Measurements from ENCODE around the gene LARP4B.
"Not testable (repeated sequence)": the region's sequence is repeated elsewhere in the genome, so short reads cannot be mapped to it uniquely, and the experiment has no call there.

The LARP4B gene

GRCh38 chr10:771647-772046, 159.9 kb downstream of the LARP4B start:
- POLR2A ChIA-PET = no interaction called here
- CTCF ChIA-PET = no interaction called here
- Histone ChIP-seq H3K4me3 (ENCODE audit: low read depth, low read length) (no peak overlapping the region), H3K36me3 (ENCODE audit: control insufficient read depth in 2 of 2, insufficient read depth in 1 of 2, low read length in 2 of 2) (no peaks in the 10 kb centered on the region), H3K27ac (ENCODE audit: extremely low read depth, low read depth, low read length) (no peak overlapping the region), H3K4me1 (ENCODE audit: control insufficient read depth, insufficient read depth, low read length) (no peaks in the 10 kb centered on the region), H3K9me3 (ENCODE audit: control insufficient read depth, insufficient read depth, low read depth, low read length) (no peaks in the 10 kb centered on the region)
- TF ChIP-seq FEZF1 (tag by site-specific recombination; IDR thresholded peaks at IDR 0.05) = no peak
- no peak for TF ChIP-seq ZNF148 (tag by site-specific recombination; IDR thresholded peaks at IDR 0.05; ENCODE audit: borderline replicate concordance)
- TF ChIP-seq ZBTB20 (tag by site-specific recombination; IDR thresholded peaks at IDR 0.05) = no peak

- Histone ChIP-seq H3K36me3 (ENCODE audit: control insufficient read depth in 2 of 2, insufficient read depth in 1 of 2, low read length in 2 of 2) (no peaks in the 10 kb centered on the region), H3K4me3 (ENCODE audit: low read depth, low read length) (no peak overlapping the region), H3K27ac (ENCODE audit: extremely low read depth, low read depth, low read length) (no peak overlapping the region), H3K9me3 (ENCODE audit: control insufficient read depth, insufficient read depth, low read depth, low read length) (no peaks in the 10 kb centered on the region), H3K4me1 (ENCODE audit: control insufficient read depth, insufficient read depth, low read length) (no peaks in the 10 kb centered on the region)
- ChIA-PET CTCF (no interaction called here), POLR2A (no interaction called here)
- TF ChIP-seq INSM2 (tag by site-specific recombination; IDR thresholded peaks at IDR 0.05) (no peak), RBAK (tag by site-specific recombination; IDR thresholded peaks at IDR 0.05) (0 out of 2 replicates have a peak, but pooled peaks have one; percentile 28), ZNF140 (tag by site-specific recombination; IDR thresholded peaks at IDR 0.05) (no peak)
Measured at GRCh38 chr10:770975-771374, 160.5 kb downstream of the LARP4B start.

- H3K4me3 ChIP-seq (ENCODE audit: low read depth, low read length); CTCF ChIA-PET; H3K36me3 ChIP-seq (ENCODE audit: control insufficient read depth in 2 of 2, insufficient read depth in 1 of 2, low read length in 2 of 2); H3K27ac ChIP-seq (ENCODE audit: extremely low read depth, low read depth, low read length); POLR2A ChIA-PET; H3K9me3 ChIP-seq (ENCODE audit: control insufficient read depth, insufficient read depth, low read depth, low read length); H3K4me1 ChIP-seq (ENCODE audit: control insufficient read depth, insufficient read depth, low read length): not testable (repeated sequence)
Measured at GRCh38 chr10:770048-770712, 161.3 kb downstream of the LARP4B start.

- TF ChIP-seq ZNF37A (tag by site-specific recombination; IDR thresholded peaks at IDR 0.05) (no peak), ZNF549 (tag by site-specific recombination; IDR thresholded peaks at IDR 0.05) (no peak), ZNF112 (tag by site-specific recombination; IDR thresholded peaks at IDR 0.05) (no peak), ZNF26 (tag by site-specific recombination; IDR thresholded peaks at IDR 0.05) (peak; percentile 76), SETDB1 (IDR thresholded peaks at IDR 0.05; ENCODE audit: insufficient read length, low read length) (peak; percentile 57)
- H3K4me1 ChIP-seq (ENCODE audit: control insufficient read depth, insufficient read depth, low read length) = no peaks in the 10 kb centered on the region
- ChIA-PET CTCF (interaction anchor here (0.7 kb wide), 1 partner anchor 334 kb away, joined by 4 read pairs; no protein-coding TSS in a partner anchor), POLR2A (no interaction called here)
- H3K4me3 ChIP-seq (ENCODE audit: low read depth, low read length) = no peak overlapping the region
- H3K27ac ChIP-seq (ENCODE audit: extremely low read depth, low read depth, low read length) = no peak overlapping the region
- H3K9me3 ChIP-seq (ENCODE audit: control insufficient read depth, insufficient read depth, low read depth, low read length) = no peaks in the 10 kb centered on the region
- H3K36me3 ChIP-seq (ENCODE audit: control insufficient read depth in 2 of 2, insufficient read depth in 1 of 2, low read length in 2 of 2) = no peaks in the 10 kb centered on the region
Measured at GRCh38 chr10:767794-768193, 163.7 kb downstream of the LARP4B start.
